Measurements from ENCODE around the gene GFRA4.
A peak's percentile ranks its signal among the peaks of the same experiment; 100 is the strongest.

GFRA4 gene

GRCh38 chr20:3663031-3663701, at the start of gene GFRA4:
GFRA4 (minus strand) TSS chr20:3663399; CDS start chr20:3663399, 0 bp downstream.
- no peak for FAIRE-seq
- no peak for DNase-seq (ENCODE audit: extremely low spot score, insufficient read length, low read depth)

GRCh38 chr20:3712279-3712873, 49.2 kb upstream of the GFRA4 start, which contains the start of gene SIGLEC1:
SIGLEC1 (minus strand) TSS chr20:3712600; CDS start chr20:3707128, 5,472 bp downstream.
- DNase-seq (ENCODE audit: extremely low spot score, insufficient read length, low read depth) = no peak

GRCh38 chr20:3711484-3711941, 48.3 kb upstream of the GFRA4 start:
- no peak for FAIRE-seq
- no peak for DNase-seq (ENCODE audit: extremely low spot score, insufficient read length, low read depth)

More at GRCh38 chr20:3712279-3712873, 49.2 kb upstream of the GFRA4 start, which contains the start of gene SIGLEC1:
- FAIRE-seq = no peak

- DNase-seq (ENCODE audit: extremely low spot score, insufficient read length, low read depth) (peak; percentile 70), FAIRE-seq (peak; percentile 58)
These were observed 47.7 kb upstream of the GFRA4 start for GRCh38 chr20:3710703-3711483.

GRCh38 chr20:3710011-3710466, 46.8 kb upstream of the GFRA4 start:
- FAIRE-seq = no peak
- no peak for DNase-seq (ENCODE audit: extremely low spot score, insufficient read length, low read depth)

- DNase-seq (ENCODE audit: extremely low spot score, insufficient read length, low read depth) = no peak
- FAIRE-seq = no peak
These were observed 44.3 kb upstream of the GFRA4 start for GRCh38 chr20:3707508-3707899.

- no peak for FAIRE-seq
- no peak for DNase-seq (ENCODE audit: extremely low spot score, insufficient read length, low read depth)
These were observed 43.7 kb upstream of the GFRA4 start for GRCh38 chr20:3706774-3707507.

GRCh38 chr20:3705970-3706739, 43.0 kb upstream of the GFRA4 start:
- FAIRE-seq (no peak), DNase-seq (ENCODE audit: extremely low spot score, insufficient read length, low read depth) (no peak)

- no peak for DNase-seq (ENCODE audit: extremely low spot score, insufficient read length, low read depth)
- no peak for FAIRE-seq
These were observed 42.3 kb upstream of the GFRA4 start for GRCh38 chr20:3705491-3705969.

GRCh38 chr20:3704087-3704486, 40.9 kb upstream of the GFRA4 start:
- no peak for FAIRE-seq
- no peak for DNase-seq (ENCODE audit: extremely low spot score, insufficient read length, low read depth)

GRCh38 chr20:3702611-3703391, 39.6 kb upstream of the GFRA4 start:
- no peak for FAIRE-seq
- no peak for DNase-seq (ENCODE audit: extremely low spot score, insufficient read length, low read depth)

GRCh38 chr20:3701061-3701998, 38.1 kb upstream of the GFRA4 start:
- DNase-seq (ENCODE audit: extremely low spot score, insufficient read length, low read depth) = no peak
- FAIRE-seq = no peak

- FAIRE-seq (no peak), DNase-seq (ENCODE audit: extremely low spot score, insufficient read length, low read depth) (no peak)
These were observed 35.8 kb upstream of the GFRA4 start for GRCh38 chr20:3699037-3699436.

GRCh38 chr20:3698591-3699001, 35.4 kb upstream of the GFRA4 start:
- FAIRE-seq (no peak), DNase-seq (ENCODE audit: extremely low spot score, insufficient read length, low read depth) (no peak)

- FAIRE-seq (no peak), DNase-seq (ENCODE audit: extremely low spot score, insufficient read length, low read depth) (no peak)
These were observed 34.5 kb upstream of the GFRA4 start for GRCh38 chr20:3697588-3698305.

GRCh38 chr20:3696745-3697587, 33.8 kb upstream of the GFRA4 start:
- no peak for FAIRE-seq
- no peak for DNase-seq (ENCODE audit: extremely low spot score, insufficient read length, low read depth)

All from GM18507 (cell line).